GM12874 (cell line): ENCODE measurements around the gene DPH1.

Source experiments
- CTCF ChIP-seq: IDR thresholded peaks from 2 replicates; pipeline ENCODE4 v1.5.1; 2011; ENCODE audit warnings: low read depth, mild to moderate bottlenecking, control low read depth, low read length, moderate library complexity; ENCODE audit not compliant: insufficient read depth

The DPH1 gene

GRCh38 chr17:2071024-2071385 lies 41.1 kb downstream of the DPH1 start:
- no peak for TF ChIP-seq CTCF

- no peak for TF ChIP-seq CTCF
Observed at GRCh38 chr17:2071455-2072281, 41.7 kb downstream of the DPH1 start.

- TF ChIP-seq CTCF, result no peak
Observed at GRCh38 chr17:2074919-2075318, 45.0 kb downstream of the DPH1 start.

GRCh38 chr17:2075336-2076086 lies 45.6 kb downstream of the DPH1 start:
- no peak for TF ChIP-seq CTCF

- no peak for TF ChIP-seq CTCF
Observed at GRCh38 chr17:2076087-2076984, 46.4 kb downstream of the DPH1 start.

- TF ChIP-seq CTCF, result no peak
Observed at GRCh38 chr17:2077040-2077439, 47.1 kb downstream of the DPH1 start.

- TF ChIP-seq CTCF, result no peak
Observed at GRCh38 chr17:2081564-2081963, 51.6 kb downstream of the DPH1 start.
